Gastrocnemius medialis (tissue), 4 donors: ENCODE measurements around the gene PTGES2. TPM values are rescaled to one million over a fixed set of nuclear protein-coding genes. Genes with fewer than 3 reads are reported as not detected.

Experiments
- ATAC-seq, 2 donors: fragments of 150-250 bp; one replicate each; pipeline ENCODE4 v1.9.1; 2016
- DNase-seq, 2 donors: peaks; one replicate each; pipeline ENCODE4 v3.0.0-alpha.2; 2019
- H3K27ac ChIP-seq, 4 donors: fragments of 200-600 bp; sonication (generic); 1 replicate in 1 of 4; 2 replicates in 3 of 4; pipeline ENCODE4 v1.5.1; 2016 to 2018; ENCODE audit warnings: mild to moderate bottlenecking in 2 of 4, moderate library complexity in 1 of 4
- H3K27me3 ChIP-seq, 3 donors: fragments of 200-600 bp; sonication (generic) in 2 of 3; 1 replicate in 1 of 3; 2 replicates in 2 of 3; pipeline versions ENCODE4 v1.5.1 to v1.6.0; 2016 to 2019; ENCODE audit warnings: mild to moderate bottlenecking in 1 of 3, moderate library complexity in 1 of 3
- H3K36me3 ChIP-seq, 2 donors: fragments of 200-600 bp; sonication (generic) in 1 of 2; one replicate each; pipeline ENCODE4 v1.5.1; 2017 to 2018
- H3K4me1 ChIP-seq, 2 donors: fragments of 200-600 bp; sonication (generic) in 1 of 2; one replicate each; pipeline ENCODE4 v1.5.1; 2016 to 2017; ENCODE audit warnings: mild to moderate bottlenecking in 2 of 2
- H3K4me3 ChIP-seq, 4 donors: fragments of 200-600 bp; sonication (generic) in 3 of 4; 1 replicate in 1 of 4; 2 replicates in 3 of 4; pipeline ENCODE4 v1.5.1; 2016 to 2019; ENCODE audit warnings: mild to moderate bottlenecking in 2 of 4
- H3K9me3 ChIP-seq, 3 donors: fragments of 200-600 bp; sonication (generic) in 2 of 3; 1 replicate in 1 of 3; 2 replicates in 2 of 3; pipeline ENCODE4 v1.5.1; 2016 to 2019
- POLR2A ChIP-seq, 2 donors: fragments of 450-650 bp; IDR thresholded peaks; one replicate each; pipeline ENCODE4 v1.6.1; 2017; ENCODE audit warnings: antibody characterized with exemption in 2 of 2, mild to moderate bottlenecking in 2 of 2, moderate library complexity in 2 of 2
- in situ Hi-C, 4 donors: fragments of 200-750 bp; cut with MboI; loops; one replicate each; pipeline versions ENCODE4 v1.15.0 to v1.8.0; 2017; ENCODE audit warnings: low sequenced_read_pairs in 4 of 4
- intact Hi-C: fragments of 100-400 bp; cut with DNase I; formaldehyde crosslinking; loops from one replicate; pipeline ENCODE4 v1.15.1; 2023; ENCODE audit warnings: low total_unique reads
- total RNA-seq, 4 donors: library from RNA; depleted of rRNA; stranded (reverse); fragments of >200 nt; gene quantifications; one replicate each; pipeline versions ENCODE4 v1.1.0 to v1.2.3, GENCODE V29; 2016
- TF ChIP-seq, protein P1 (sequence below), 5 experiments: fragments of 450-650 bp in 3 of 5; fragments of 200-600 bp in 2 of 5; sonication (generic) in 2 of 5; IDR thresholded peaks in 4 of 5; conservative IDR thresholded peaks in 1 of 5; 1 replicate in 4 of 5; 2 replicates in 1 of 5; pipeline ENCODE4 v1.5.1; 2016 to 2019; ENCODE audit warnings: antibody characterized with exemption in 5 of 5, mild to moderate bottlenecking in 3 of 5, moderate library complexity in 3 of 5

The PTGES2 gene
- total RNA-seq, 4 donors from 2014 or later, result 95.2 to 266 (median 155) TPM

DNA sequence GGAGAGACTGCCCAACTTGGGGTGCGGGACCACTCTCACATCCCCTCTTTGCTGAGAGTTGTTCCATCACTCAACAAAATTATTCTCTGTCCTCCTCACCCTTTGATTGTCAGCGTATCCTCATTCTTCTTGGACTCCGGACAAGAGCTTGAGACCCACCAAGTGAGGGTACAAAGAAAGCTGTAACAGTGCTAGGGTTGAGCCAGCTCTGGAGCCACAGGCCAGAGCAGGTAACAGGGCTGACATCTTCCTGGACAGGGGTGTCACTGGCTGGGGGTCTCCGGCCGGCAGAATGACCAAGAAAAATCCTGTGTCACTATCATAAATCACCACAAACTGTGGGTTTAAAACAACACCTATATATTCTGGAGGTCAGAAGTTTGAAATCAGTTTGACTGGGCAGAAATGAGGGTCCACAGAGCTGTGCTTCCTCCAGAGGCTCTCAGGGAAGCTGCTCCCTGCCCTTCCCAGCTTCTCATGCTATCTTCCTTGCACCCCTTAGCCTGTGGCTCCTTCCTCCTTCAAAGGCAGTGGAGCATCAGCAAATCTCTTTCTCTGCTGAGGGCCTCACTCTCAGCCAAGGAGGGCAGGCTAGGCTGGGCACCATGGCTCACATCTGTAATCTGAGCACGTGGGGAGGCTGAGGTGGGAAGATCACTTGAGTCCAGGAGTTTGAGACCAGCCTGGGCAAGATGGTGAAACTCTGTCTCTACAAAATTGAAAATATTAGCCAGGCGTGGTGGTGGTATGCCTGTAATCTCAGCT, 28.4 kb upstream of the PTGES2 start:
- Histone ChIP-seq H3K9me3 (no peaks in the 10 kb centered on the region), H3K4me3 (no peak overlapping the region), H3K4me1 (peaks cover 4 to 9% of the 10 kb centered on the region in 2 donors), H3K27me3 (no peaks in the 10 kb centered on the region), H3K27ac (no peak overlapping the region), H3K36me3 (no peaks in the 10 kb centered on the region)
- TF ChIP-seq, protein P1, sequence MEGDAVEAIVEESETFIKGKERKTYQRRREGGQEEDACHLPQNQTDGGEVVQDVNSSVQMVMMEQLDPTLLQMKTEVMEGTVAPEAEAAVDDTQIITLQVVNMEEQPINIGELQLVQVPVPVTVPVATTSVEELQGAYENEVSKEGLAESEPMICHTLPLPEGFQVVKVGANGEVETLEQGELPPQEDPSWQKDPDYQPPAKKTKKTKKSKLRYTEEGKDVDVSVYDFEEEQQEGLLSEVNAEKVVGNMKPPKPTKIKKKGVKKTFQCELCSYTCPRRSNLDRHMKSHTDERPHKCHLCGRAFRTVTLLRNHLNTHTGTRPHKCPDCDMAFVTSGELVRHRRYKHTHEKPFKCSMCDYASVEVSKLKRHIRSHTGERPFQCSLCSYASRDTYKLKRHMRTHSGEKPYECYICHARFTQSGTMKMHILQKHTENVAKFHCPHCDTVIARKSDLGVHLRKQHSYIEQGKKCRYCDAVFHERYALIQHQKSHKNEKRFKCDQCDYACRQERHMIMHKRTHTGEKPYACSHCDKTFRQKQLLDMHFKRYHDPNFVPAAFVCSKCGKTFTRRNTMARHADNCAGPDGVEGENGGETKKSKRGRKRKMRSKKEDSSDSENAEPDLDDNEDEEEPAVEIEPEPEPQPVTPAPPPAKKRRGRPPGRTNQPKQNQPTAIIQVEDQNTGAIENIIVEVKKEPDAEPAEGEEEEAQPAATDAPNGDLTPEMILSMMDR (IDR thresholded peaks at IDR 0.05 in 4 of 5, conservative IDR thresholded peaks at IDR 0.05 in 1 of 5), result no peak
- TF ChIP-seq POLR2A (IDR thresholded peaks at IDR 0.05), result no peak
- intact Hi-C loops, result no loop called here
- DNase-seq (no peak), ATAC-seq (no peak)
- in situ Hi-C loops, result no loop called here

DNA sequence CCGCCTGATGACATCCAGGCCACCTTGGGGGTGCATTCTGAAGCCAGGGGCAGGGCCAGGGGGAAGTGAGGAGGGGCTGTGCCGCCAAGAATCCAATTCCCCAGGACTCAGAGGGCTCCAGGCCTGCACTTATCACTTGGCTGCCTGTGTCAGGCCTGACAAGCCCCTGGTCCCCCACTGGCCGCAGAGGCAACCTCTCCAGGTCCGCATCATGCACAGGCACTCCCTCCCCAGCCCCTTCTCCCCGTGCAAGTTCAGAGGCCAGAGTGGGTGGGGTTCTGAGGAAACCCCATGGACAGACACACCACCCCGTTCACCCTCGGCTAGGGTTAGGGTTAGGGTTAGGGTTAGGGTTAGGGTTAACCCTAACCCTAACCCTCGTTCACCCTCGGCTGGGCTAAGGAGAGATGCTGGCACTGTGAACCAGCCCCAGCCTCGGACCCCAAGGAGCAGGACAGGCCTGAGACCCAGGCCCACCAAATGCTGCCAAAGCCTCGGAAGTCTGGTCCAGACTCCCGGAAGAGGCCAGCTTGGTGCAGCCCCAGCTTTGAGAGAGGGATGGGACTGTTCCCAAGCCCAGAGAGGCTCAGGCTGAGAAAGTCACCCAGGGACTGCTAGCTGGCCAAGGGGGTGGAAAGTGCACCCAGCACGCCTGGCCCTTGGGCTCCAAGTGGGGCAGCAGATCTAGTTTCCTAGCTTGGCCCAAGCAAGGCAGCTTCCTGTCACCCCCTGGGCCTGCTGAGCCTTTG, 26.6 kb upstream of the PTGES2 start:
- no peaks in the 10 kb centered on the region for H3K36me3 ChIP-seq
- H3K27ac ChIP-seq, result no peak overlapping the region
- H3K9me3 ChIP-seq, result no peaks in the 10 kb centered on the region
- TF ChIP-seq, protein P1 (IDR thresholded peaks at IDR 0.05 in 4 of 5, conservative IDR thresholded peaks at IDR 0.05 in 1 of 5), result no peak
- TF ChIP-seq POLR2A (IDR thresholded peaks at IDR 0.05), result no peak
- DNase-seq, result no peak
- peaks cover 0 to 3% of the 10 kb centered on the region in 2 donors for H3K4me1 ChIP-seq
- in situ Hi-C loops (no loop called here), intact Hi-C loops (no loop called here)
- ATAC-seq, result no peak
- no peak overlapping the region for H3K4me3 ChIP-seq
- no peaks in the 10 kb centered on the region for H3K27me3 ChIP-seq

DNA sequence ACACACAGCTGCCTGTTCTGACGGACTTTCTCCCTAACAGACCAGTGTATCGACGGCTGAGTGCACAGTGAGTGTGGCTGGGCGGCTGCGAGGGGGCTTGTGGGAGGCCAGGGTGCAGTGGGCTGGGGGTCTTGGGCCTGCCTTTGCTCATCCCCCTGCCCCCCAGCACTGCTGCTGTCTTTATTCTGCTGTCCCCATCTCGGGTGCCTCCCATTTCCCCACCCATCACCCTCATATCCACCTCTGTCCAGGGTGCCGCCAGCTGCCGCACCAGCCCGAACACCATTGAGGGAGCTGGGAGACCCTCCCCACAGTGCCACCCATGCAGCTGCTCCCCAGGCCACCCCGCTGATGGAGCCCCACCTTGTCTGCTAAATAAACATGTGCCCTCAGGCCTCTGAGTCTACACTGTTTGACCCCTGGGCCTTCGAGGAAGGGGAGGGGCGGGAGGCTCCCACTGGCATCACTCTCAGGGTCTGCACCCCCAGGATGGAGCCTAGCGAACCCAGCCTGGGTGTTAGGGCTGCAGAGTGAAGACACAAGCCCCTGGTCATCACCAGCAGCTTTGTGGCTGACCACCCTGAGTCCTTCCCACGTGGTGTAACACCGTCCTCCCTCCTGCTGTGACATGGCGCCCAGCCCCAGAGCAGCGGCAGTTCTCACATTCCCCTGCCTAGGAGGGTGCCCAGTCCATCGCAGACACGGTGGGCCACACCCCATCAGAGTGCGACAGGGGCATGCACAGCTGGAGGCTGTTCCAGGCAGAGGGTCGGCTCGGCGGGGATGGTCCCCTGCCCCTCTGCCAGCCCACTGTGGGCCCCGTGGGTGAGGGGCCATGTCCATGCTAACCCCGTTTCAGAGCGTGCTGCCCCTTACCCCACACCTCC, 25.8 kb upstream of the PTGES2 start:
- in situ Hi-C loops (no loop called here), intact Hi-C loops (no loop called here)
- no peaks in the 10 kb centered on the region for H3K36me3 ChIP-seq
- H3K4me3 ChIP-seq, result no peak overlapping the region
- TF ChIP-seq, protein P1 (IDR thresholded peaks at IDR 0.05 in 4 of 5, conservative IDR thresholded peaks at IDR 0.05 in 1 of 5), result no peak
- no peak for TF ChIP-seq POLR2A (IDR thresholded peaks at IDR 0.05)
- DNase-seq (no peak), ATAC-seq (no peak)
- no peak overlapping the region for H3K27ac ChIP-seq
- no peaks in the 10 kb centered on the region for H3K9me3 ChIP-seq
- no peaks in the 10 kb centered on the region for H3K27me3 ChIP-seq
- H3K4me1 ChIP-seq, result peaks cover 0 to 8% of the 10 kb centered on the region in 2 donors

DNA sequence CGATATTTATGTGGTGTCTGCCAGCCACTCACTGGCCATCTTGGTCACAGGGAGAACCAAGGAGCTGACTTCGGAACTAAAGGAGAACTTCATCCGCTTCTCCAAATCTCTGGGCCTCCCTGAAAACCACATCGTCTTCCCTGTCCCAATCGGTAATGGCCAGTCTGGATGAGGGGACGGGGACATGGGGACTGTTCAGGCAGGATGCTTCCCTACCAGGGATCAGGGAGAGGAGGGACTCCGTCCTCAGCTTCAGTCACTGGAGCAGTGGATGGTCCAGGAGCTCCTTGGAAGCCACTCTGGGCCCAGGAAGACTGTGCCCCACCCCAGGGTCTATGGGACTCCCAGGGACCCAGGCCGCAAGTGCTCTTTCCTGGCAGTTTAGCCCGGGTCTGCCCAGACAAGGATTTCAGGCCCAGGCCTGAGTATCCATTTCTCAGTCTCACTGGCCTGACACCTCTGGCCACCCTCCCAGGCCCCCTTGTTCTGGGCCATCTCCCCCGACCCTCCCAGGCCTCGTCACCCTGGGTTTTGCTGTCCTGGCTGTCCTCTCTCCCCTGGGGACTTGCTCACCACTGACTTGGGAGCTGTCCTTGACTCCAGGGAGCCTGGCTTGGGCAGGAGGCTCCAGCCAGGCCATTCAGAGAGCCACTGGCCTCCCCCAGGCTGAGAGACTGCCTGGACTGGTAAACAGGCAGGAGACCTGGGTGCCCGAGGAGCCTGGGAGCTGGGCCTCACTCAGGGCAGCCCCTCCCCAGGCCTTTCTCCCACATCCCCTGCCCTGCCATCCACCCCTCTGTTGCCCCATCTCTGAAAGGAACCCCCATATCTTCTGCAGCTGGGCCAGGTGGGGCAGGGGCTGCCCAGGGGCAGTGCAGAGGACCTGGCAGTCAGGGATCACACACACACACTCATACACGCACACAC, 24.9 kb upstream of the PTGES2 start:
- no peaks in the 10 kb centered on the region for H3K36me3 ChIP-seq
- peaks cover 0 to 8% of the 10 kb centered on the region in 2 donors for H3K4me1 ChIP-seq
- no peak for DNase-seq
- intact Hi-C loops (no loop called here), in situ Hi-C loops (no loop called here)
- H3K9me3 ChIP-seq, result no peaks in the 10 kb centered on the region
- no peaks in the 10 kb centered on the region for H3K27me3 ChIP-seq
- no peak overlapping the region for H3K4me3 ChIP-seq
- ATAC-seq, result no peak
- H3K27ac ChIP-seq, result no peak overlapping the region
- TF ChIP-seq, protein P1 (IDR thresholded peaks at IDR 0.05 in 4 of 5, conservative IDR thresholded peaks at IDR 0.05 in 1 of 5), result no peak
- no peak for TF ChIP-seq POLR2A (IDR thresholded peaks at IDR 0.05)
